ENCODE results near the gene DLX2. TPM values are rescaled to one million over a fixed set of nuclear protein-coding genes. Genes with fewer than 3 reads are reported as not detected.

The DLX2 gene
- polyA plus RNA-seq, 3 donors: 0.08 TPM; not detected in 2

- Histone ChIP-seq H3K4me1 (ENCODE audit: control insufficient read depth in 1 of 2, insufficient read depth in 2 of 2, low read length in 2 of 2) (peaks cover 47 to 48% of the 10 kb centered on the region in 2 donors), H3K9me3 (replicated peaks in 1 of 2; ENCODE audit: control insufficient read depth in 1 of 2, insufficient read depth in 1 of 2, low read length in 2 of 2) (peaks cover 7 to 31% of the 10 kb centered on the region in 2 donors), H2AFZ (ENCODE audit: insufficient read depth, low read depth, low read length, poor library complexity, severe bottlenecking) (peak overlapping the region; percentile 24), H3K79me2 (ENCODE audit: insufficient read depth, low read length) (no peaks in the 10 kb centered on the region), H3K27ac (ENCODE audit: low read depth in 1 of 2, low read length in 2 of 2) (no peak overlapping the region), H3K27me3 (ENCODE audit: control insufficient read depth in 2 of 2, insufficient read depth in 2 of 2, low read length in 2 of 2) (peaks cover 58 to 87% of the 10 kb centered on the region in 2 donors), H3K9ac (ENCODE audit: insufficient read depth, low read length, poor library complexity, severe bottlenecking) (no peak overlapping the region), H4K20me1 (ENCODE audit: insufficient read depth, low read length) (no peaks in the 10 kb centered on the region), H3K4me3 (replicated peaks in 1 of 3; ENCODE audit: low read depth in 2 of 3, low read length in 3 of 3) (peak overlapping the region in 1 of 3 experiments; percentile 46), H3K36me3 (replicated peaks in 1 of 2; ENCODE audit: control insufficient read depth in 1 of 2, insufficient read depth in 2 of 2, low read length in 2 of 2) (no peaks in the 10 kb centered on the region), H3K4me2 (replicated peaks; ENCODE audit: extremely low read depth, low read length, poor library complexity, severe bottlenecking) (peak overlapping the region; percentile 58)
- 11% methylated on average over 43 of the region's 51 CpGs for WGBS (ENCODE audit: insufficient coverage)
- no peak for DNase-seq
- Mint-ChIP-seq H3K9me3 (peaks cover 0 to 36% (median 28%) of the 10 kb centered on the region in 7 donors), H3K4me3 (peak overlapping the region; percentile 50 to 95), H3K4me1 (peaks cover 58% of the 10 kb centered on the region), H3K27me3 (ENCODE audit: low read depth in 3 of 3) (peaks cover 71 to 87% (median 78%) of the 10 kb centered on the region in 3 donors), H3K27ac (peak overlapping the region in 1 of 7 donors; percentile 20), H3K36me3 (peaks cover 13% of the 10 kb centered on the region in 2 donors)
- TF ChIP-seq CTCF (IDR thresholded peaks at IDR 0.05): no peak
- intact Hi-C loops (cut with micrococcal nuclease): loop anchor here (5.0 to 10.0 kb wide), 2 partner anchors 406 to 533 kb away; no protein-coding TSS in a partner anchor
Observed at GRCh38 chr2:172107690-172108586, 5.2 kb upstream of the DLX2 start.

- Histone ChIP-seq H3K79me2 (ENCODE audit: insufficient read depth, low read length) (no peaks in the 10 kb centered on the region), H3K4me3 (replicated peaks in 1 of 3; ENCODE audit: low read depth in 2 of 3, low read length in 3 of 3) (peak overlapping the region in 2 of 3 experiments; percentile 21 to 75), H3K27me3 (ENCODE audit: control insufficient read depth in 2 of 2, insufficient read depth in 2 of 2, low read length in 2 of 2) (peaks cover 67 to 91% of the 10 kb centered on the region in 2 donors), H3K9me3 (replicated peaks in 1 of 2; ENCODE audit: control insufficient read depth in 1 of 2, insufficient read depth in 1 of 2, low read length in 2 of 2) (peaks cover 10 to 35% of the 10 kb centered on the region in 2 donors), H3K36me3 (replicated peaks in 1 of 2; ENCODE audit: control insufficient read depth in 1 of 2, insufficient read depth in 2 of 2, low read length in 2 of 2) (no peaks in the 10 kb centered on the region), H4K20me1 (ENCODE audit: insufficient read depth, low read length) (no peaks in the 10 kb centered on the region), H3K9ac (ENCODE audit: insufficient read depth, low read length, poor library complexity, severe bottlenecking) (peak overlapping the region; percentile 41), H2AFZ (ENCODE audit: insufficient read depth, low read depth, low read length, poor library complexity, severe bottlenecking) (peak overlapping the region; percentile 77), H3K4me2 (replicated peaks; ENCODE audit: extremely low read depth, low read length, poor library complexity, severe bottlenecking) (peak overlapping the region; percentile 83), H3K4me1 (ENCODE audit: control insufficient read depth in 1 of 2, insufficient read depth in 2 of 2, low read length in 2 of 2) (peaks cover 62 to 63% of the 10 kb centered on the region in 2 donors), H3K27ac (ENCODE audit: low read depth in 1 of 2, low read length in 2 of 2) (no peak overlapping the region)
- TF ChIP-seq CTCF (IDR thresholded peaks at IDR 0.05): peak; percentile 50
- intact Hi-C loops (cut with micrococcal nuclease): loop anchor here (5.0 to 10.0 kb wide), 2 partner anchors 404 to 532 kb away; no protein-coding TSS in a partner anchor
- H3K36me3 Mint-ChIP-seq: peaks cover 17 to 18% of the 10 kb centered on the region in 2 donors
- peak overlapping the region; percentile 77 to 95 for H3K4me3 Mint-ChIP-seq
- peaks cover 71% of the 10 kb centered on the region for H3K4me1 Mint-ChIP-seq
- no peak overlapping the region for H3K27ac Mint-ChIP-seq
- H3K27me3 Mint-ChIP-seq (ENCODE audit: low read depth in 3 of 3): peaks cover 85 to 94% (median 86%) of the 10 kb centered on the region in 3 donors
- peak in 1 of 3 donors; percentile 46 for DNase-seq
- 5% methylated on average over 37 of the region's 44 CpGs for WGBS (ENCODE audit: insufficient coverage)
- peaks cover 0 to 40% (median 28%) of the 10 kb centered on the region in 7 donors for H3K9me3 Mint-ChIP-seq
Observed at GRCh38 chr2:172106108-172106961, 3.6 kb upstream of the DLX2 start.
